Neural progenitor cell (in vitro differentiated cells): ENCODE measurements around the gene DOCK3.

Experiments
- CTCF ChIP-seq: fragments of 200-600 bp; sonication (generic); IDR thresholded peaks from 2 replicates; pipeline ENCODE4 v1.5.1; 2017; ENCODE audit warnings: antibody characterized with exemption, mild to moderate bottlenecking
- EZH2 ChIP-seq: fragments of 200-600 bp; sonication (generic); IDR thresholded peaks from 2 replicates; pipeline ENCODE4 v1.6.1; 2017; ENCODE audit warnings: antibody characterized with exemption, mild to moderate bottlenecking, moderate library complexity
- EZH2phosphoT487 ChIP-seq: fragments of 200-600 bp; sonication (generic); IDR thresholded peaks from 2 replicates; pipeline ENCODE4 v1.6.1; 2017; ENCODE audit warnings: antibody characterized with exemption

- TF ChIP-seq CTCF: no peak
- TF ChIP-seq EZH2: no peak
- no peak for TF ChIP-seq EZH2phosphoT487
Observed at GRCh38 chr3:51397392-51397791, 722.7 kb downstream of the DOCK3 start.
